HG03354 (cell line): ENCODE measurements around the gene KIF14.
A peak's percentile ranks its signal among the peaks of the same experiment; 100 is the strongest.
"Not testable (repeated sequence)": the region's sequence is repeated elsewhere in the genome, so short reads cannot be mapped to it uniquely, and the experiment has no call there.

Experiments
- ATAC-seq: cut with Tn5 transposase; IDR thresholded peaks from one replicate; pipeline ENCODE4 v1.9.1; 2021; ENCODE audit warnings: mild to moderate bottlenecking; ENCODE audit not compliant: unreplicated experiment, poor library complexity, severe bottlenecking

Gene KIF14

DNA sequence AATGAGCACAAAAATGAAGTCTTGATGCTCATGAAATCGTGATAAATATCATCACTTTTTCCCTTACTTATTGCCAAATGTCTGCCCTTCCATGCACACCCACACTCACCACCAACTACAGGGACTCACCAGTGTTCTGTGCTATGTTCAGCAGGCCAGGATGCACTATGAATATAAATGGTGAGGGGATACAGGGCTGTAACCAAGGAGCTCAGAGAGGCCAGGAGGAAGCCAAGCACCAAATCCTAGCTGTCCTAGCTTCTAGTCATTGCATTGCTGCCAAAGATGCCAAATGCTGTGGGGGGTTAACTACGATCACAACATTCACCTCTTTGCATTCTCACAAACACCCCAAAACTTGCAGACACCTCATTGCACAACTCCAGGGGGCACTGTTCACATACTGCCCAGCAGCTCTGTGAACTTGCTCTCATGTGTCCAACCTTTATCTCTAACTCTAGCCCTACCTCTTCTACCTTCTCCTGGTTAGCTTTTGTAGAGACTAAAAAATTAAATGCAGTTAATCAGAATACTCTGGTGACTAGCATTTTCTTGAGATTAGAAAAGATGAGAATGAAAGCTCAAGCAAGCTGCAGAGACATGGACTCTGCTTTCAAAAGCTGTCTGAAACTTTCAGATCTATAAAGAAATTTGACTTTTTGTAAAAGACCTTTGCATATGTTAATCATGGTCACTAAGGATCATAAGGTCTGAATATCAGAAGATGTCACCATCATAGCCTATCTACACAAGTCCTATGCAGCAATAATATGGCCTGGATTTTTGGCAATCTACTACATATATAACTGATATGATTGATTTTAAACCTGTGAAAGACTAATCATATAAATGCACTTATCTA lies 13.9 kb upstream of the KIF14 start:
- peak; percentile 46 for ATAC-seq

DNA sequence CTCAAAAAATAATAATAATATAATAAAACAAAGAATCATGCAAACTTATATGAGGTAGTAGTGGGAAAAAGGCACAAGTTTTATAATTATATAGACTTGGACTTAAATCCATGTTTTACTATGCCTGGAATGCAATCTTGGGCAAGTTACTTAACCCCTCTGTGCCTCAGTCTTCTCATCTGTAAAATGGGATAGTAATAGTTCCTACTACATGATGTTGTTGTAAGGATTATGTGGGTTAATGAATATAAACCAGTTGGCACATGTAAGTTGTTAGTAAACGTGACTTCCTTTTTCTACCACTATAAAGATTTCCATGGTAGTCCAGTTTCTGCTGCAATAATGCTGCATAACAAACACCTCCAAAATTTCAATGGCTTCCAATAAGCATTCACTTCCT lies 10.8 kb upstream of the KIF14 start:
- ATAC-seq: no peak

DNA sequence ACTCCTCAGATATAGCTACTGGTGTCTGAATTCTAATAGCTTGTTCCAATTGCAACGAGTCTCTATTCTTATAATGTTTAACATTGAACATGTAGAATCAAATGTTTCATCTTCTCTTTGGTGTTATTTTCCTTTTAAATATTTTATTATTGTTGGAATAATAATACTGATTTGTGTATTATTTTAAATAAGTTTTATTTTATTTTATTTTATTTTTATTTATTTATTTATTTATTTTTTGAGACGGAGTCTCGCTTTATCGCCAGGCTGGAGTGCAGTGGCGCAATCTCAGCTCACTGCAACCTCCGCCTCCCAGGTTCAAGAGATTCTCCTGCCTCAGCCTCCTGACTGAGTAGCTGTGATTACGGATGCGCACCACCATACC lies 10.0 kb upstream of the KIF14 start:
- not testable (repeated sequence) for ATAC-seq

DNA sequence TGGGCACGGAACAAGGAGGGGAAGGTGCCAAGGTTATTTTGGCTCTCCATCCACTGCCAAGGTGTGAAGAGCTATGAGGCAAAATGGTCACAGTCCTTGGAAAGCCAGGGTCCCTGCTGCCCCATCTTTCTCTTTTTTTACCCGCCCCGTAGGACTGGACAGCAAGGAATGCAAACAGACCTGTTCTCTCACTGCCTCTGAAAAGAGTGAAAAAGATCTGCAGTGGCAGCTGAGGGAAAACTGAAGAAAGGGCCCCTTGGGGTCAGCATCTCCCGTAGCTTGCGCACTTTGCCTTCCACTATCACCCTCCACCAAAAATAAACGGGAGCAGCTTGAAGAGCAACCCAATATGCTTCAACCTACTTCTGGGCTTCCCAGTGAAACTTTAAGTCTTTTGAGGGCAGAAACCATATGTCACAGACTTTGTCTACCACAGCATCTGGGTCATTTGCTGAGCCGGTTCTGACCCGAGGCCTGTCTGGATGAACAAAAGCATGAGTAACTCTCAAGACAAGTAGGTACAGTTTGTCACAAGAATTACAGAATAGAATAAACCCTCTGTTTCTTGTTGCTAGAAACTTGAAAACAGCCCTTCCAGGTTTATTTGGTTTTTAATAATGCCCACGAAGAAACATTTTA lies 9.4 kb upstream of the KIF14 start:
- ATAC-seq: no peak

DNA sequence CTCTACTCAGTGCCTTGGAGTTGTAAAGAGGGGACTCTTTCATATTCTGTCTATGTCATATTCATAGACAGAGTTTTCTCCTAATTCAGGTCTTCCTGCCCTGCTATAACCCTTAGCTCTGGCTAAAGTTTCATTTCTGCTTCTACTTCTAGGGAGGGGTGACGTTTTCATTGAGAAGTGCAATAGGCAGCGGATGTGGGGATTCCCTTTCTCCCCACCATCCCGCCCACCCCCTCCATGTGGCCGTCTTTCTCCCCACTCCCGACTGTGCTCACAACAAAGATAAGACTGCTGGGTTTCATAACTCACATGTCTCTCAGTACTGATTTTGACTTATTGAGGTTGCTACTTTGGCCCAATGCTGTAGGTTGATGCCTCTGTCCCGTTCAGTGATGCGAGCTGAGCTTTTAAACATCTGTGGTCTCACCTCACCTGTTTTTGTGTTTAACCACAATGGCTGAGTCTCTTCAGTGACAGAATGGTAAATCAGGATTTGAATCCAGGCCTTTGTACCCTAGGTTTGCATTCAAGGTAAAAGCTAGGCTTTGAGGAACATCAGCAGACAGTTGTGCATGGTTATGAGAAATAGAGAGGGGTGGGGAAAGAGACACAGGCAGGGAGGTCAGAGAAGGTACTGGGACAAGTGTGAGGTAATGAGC lies 7.8 kb upstream of the KIF14 start:
- ATAC-seq: peak; percentile 67

DNA sequence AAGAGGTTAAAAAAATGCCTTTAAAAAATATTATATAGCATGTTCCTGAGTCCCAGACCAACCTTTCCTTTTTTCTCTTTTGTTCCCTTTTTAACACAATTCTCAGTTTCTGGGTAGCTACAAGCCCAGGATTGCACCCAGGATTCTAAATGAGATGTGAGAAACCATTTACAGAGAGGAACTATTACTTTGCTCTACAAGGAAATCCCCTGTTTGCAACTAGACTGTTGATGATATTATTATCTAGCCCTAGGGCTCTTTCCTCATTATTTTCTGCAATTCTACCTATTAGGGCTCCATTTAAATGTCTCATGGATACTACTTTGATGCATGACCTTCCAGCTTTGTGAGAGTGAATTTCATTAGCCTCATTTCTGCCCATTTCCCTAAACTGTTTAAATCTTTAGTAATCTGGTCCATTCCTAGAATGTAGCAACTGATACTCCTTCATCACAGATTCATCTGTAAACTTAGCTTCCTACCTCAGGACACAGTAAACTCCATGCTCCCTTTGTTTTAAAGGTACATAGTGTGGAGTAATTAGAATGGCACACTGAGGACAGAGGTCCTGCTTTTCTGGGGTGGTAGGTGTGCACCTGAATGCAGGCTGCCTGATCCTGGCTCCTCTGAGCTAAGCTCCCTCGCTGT lies 7.1 kb upstream of the KIF14 start:
- ATAC-seq: no peak

DNA sequence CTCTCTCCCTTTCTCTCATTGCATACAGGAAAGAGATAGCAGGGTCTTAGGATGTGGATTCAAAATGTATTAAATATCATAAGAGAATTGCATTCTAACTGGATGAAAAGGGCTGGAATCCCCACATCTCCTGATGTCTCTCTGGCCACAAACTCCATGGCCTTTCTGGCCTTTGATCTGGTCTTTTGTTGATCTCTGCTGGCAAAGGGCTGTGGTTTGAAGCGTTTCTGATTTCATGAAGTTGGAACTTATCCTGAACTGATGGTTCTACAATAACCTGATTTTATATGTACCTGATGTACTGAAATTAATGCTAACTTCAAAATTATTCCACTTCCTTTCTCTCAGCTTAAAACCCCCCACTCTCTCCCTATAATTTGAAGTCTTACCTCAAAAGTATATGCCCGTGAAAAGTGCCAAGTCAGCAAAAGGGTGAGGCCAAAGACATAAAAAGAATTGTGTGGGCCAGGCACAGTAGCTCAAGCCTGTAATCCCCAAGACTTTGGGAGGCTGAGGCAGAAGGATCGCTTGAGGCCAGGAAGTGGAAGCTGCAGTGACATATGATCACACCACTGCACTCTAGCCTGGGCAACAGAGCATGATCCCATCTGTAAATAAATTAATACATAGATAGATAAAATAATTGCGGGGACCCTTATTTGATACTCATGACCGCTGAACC lies 6.4 kb upstream of the KIF14 start:
- ATAC-seq: no peak

DNA sequence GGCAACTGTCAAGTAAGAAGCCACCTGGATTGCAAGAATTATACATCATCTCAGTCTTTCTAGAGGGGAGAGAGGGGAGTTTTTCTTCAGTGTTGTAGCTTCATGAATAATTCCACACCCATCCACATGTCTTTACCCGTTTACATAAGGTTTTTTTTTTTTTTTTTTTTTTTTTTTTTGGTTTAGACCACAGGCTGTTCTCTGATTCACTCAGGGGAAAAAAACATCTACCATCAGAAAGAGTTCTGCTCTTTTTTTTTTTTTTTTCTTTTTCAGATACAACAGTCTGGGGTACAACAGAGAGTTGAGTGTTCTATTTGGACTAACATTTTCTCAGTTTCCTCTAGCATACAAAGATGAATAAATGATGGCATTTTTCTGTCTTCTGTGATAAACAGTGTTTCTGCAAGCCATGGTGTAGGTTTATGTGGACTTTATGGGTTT lies 4.9 kb upstream of the KIF14 start:
- ATAC-seq: peak; percentile 32

DNA sequence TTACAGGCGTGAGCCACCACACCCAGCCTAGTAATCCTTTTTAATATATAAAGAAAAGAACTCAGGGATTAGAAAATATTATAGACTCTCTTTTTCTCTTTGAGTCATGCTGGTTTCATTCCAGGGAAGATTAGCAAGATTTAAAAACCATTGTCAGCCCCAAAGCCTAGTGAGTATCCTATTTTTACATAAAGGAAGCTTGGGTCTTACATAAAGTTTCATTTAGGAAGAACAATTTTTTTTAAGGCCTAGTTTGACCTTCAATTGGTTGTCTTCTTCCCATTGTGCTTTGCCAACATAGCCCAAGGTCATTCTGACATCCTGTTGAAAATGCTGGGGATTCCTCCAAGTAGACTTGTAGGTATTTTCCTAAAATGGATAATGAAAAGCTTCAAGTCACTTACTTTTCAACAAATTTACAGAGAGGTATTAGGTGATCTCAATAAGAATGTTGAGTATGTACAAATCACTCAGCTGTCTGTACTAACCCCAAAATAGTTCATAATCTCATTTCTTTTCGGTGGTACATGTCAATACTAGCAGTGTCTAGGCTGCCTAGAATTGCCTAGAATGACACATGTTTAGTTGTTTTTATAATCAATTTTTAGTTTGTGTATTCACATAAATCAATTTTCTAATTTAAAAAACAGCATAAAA lies 4.3 kb upstream of the KIF14 start:
- no peak for ATAC-seq

DNA sequence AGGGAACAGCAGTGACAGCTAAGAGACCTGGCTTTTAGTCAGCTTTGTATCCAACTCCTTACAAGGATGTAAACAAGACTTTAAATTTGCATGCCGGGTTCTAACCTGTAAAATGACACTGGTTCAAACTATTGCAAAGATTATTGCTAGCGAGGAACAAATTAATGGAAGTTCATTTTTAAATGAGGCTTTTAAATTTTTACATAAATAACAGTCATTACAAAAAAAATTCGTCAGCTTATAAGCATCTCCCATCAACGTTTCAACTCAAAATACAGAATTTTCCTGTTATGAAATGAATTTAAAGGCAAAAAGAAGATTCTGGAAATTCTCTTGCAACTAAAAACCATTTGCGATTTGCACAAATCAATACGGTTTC lies 668 bp downstream of the KIF14 start:
- ATAC-seq: no peak

DNA sequence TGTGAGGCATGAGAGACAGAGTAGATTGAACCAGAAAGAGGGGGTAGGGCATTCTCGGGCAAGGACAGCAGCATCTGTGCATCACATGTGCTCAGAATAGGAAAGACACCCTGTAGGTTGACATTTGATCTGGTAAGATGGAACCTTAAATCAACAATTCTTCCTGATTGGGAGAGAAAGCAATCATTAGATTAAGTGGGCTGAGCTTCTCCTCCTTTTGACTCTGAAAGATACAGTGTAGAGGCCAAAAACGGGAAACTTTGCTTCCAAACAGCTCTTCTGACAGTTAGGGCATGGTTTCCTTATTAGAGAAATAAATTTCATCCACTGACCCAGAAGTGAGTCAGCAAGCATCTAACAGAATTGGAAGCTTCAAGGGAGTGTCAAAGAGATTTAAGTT lies 9.7 kb downstream of the KIF14 start:
- ATAC-seq: no peak

DNA sequence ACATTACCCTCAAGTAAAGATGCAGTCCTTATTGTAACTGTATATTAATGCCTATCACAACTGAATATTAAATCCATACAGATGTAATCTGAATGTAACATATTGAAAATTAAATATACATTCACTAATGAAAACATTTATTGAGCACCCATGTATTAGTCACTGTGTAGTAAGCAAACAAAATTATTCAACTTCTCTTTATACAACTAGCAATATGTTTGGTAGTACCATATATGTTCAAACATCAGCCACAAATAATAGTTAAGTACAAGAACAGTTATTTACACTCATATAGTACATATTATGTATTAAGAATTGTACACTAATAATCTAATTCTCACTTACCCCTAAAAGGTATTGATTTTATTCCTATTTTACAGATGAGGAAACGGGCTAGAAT lies 17.9 kb downstream of the KIF14 start:
- no peak for ATAC-seq

DNA sequence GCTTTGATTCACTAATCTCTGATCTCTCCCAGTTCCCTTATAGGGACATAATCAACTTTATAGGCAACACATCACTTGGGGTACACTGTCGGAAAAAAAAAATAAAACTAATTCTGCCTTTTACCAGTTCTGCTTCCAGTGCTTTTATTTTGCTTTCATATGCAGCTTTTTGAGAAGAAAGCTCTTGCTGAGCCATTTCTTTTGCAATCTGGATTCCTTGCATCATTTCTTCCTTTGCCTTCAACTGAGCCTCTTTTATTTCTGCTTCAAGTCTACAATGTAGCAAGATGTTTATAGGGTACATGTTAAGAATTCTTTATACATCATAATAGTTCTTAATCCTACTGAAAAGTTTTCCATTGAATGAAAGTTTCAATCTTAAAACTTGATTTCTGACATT lies 30.6 kb downstream of the KIF14 start:
- no peak for ATAC-seq

DNA sequence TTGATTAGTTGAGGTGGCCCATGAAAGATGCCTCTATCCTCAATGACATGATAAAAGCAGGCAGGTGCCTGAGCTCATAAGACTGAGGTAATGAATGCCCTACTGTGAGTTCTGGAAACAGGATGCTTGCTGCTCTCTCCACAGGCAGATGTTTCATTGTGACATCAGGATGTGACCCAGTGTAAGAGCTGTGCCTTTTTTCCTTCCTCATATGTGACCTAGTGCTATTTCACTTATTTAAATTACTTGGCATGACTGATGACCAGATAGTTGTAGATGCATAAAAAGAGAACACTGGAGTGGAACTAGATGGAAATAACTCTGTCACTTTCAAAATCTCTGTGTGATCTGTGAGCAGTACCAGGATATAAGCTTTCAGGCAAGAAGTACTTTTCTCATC lies 31.9 kb downstream of the KIF14 start:
- peak; percentile 68 for ATAC-seq

DNA sequence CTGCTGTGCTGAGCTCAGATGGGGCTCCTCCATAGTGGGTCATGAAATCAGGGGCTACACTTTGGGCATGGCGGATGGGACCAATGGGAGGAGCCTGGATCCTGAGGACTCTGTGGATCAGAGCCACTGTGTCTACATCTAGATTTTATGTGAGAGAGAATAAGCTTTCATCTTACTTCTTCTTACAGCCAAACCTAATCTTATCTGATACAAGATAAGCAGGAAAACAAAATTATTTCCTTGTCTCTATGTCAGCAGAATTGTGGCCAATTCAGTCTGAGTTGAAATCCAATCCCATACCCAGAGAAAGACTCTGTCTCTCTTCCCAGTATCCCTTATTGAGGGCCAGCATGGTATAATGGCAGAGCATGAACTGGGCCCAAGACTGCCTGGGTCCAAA lies 56.2 kb downstream of the KIF14 start:
- no peak for ATAC-seq

DNA sequence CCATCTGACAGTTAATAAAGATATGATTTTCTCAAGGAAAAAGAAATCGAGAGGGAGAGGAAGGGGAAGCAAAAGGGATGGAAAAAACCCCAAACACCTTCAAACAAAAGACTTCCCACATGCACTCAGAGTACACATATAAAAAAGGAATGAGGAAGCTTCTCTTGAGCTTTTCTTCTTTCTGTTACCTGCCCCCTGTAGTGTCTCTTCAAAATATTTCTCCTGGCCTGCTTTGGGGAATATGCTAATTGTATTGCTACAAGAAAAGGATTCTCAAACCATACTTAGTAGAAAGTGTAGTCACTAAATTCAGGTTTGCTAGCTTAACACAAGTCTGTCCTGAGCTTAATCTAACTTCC lies 58.7 kb downstream of the KIF14 start:
- ATAC-seq: peak; percentile 20

DNA sequence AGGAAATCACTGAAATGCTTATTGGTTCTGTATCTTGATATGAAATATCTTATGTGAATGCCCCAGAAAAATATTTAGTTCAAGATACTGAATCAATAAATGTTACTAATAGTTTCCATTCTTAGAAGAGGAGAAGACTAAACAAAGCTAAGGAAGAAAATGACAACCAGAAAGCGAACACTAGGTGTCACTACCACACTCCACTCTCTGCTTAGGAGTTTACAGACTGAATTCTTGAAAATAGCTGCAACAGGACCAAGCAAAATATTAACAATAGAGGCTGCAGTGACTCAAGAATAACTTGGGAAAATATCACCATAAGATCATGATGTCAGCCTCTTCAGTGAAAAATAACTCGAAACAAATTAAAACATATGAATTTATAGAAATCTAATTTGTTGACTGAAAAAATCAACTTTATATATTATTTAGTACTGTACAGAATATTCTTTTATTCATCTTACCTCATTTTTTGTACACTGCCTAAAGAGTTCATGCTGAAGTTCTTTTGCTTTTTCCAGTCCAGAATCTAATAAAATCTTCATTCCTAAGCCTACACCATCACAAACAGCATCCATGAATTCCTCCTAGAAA lies 61.6 kb downstream of the KIF14 start:
- no peak for ATAC-seq

DNA sequence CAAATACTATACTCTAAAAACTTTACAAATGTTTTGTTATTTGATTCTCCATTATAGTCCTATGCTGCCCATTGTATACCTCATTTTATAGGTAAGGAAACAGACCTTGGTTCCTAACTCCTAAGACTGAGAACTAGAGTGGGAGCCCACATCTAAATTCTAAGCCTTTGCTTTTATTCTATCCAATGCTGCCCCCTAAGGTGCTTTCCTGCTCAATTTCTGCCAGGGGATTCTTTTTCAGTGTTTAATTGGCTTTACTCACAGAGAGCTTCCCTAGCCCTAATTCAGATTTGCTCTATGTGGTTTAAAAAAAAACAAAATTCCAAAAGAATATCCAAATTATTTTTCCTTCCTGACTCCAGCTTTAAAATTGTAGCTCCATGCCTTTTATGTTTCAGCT lies 64.5 kb downstream of the KIF14 start:
- ATAC-seq: no peak

DNA sequence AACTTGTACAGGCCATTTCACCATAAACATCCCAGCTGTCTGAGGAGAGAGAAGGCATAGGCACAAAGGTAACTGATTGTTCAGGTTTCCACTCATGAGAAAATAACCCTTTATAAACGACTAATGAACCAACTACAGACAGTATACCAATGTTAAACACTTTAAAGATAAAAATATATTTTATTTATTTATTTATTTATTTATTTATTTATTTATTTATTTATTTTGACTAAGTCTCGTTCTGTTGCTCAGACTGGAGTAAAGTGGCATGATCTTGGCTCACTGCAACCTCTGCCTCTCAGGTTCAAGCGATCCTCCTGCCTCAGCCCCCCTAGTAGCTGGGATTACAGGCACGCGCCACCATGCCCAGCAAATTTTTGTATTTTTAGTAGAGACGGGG lies 67.8 kb downstream of the KIF14 start:
- not testable (repeated sequence) for ATAC-seq
